ENCODE data around the gene FMN1.

DNA sequence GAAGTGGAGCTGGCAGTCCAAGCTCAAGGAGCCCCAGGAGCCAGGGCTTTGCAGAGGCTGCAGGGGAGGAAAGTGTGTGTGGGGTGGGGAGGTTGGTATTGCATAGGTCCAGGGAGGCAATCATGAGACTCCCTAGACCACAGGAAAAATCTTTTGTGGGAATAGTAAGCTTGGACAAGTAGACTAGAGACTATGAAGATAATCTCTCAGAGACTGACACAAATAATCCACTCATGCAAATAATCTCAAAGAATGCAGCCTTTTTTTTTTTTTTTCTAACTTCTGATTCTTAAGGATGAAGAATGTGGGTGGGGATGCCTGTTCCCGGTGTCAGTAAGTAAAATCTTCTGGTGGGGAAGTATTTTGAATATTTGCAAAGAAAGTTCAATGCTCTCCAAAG, 363.0 kb downstream of the FMN1 start:
- TF ChIP-seq, protein P1, sequence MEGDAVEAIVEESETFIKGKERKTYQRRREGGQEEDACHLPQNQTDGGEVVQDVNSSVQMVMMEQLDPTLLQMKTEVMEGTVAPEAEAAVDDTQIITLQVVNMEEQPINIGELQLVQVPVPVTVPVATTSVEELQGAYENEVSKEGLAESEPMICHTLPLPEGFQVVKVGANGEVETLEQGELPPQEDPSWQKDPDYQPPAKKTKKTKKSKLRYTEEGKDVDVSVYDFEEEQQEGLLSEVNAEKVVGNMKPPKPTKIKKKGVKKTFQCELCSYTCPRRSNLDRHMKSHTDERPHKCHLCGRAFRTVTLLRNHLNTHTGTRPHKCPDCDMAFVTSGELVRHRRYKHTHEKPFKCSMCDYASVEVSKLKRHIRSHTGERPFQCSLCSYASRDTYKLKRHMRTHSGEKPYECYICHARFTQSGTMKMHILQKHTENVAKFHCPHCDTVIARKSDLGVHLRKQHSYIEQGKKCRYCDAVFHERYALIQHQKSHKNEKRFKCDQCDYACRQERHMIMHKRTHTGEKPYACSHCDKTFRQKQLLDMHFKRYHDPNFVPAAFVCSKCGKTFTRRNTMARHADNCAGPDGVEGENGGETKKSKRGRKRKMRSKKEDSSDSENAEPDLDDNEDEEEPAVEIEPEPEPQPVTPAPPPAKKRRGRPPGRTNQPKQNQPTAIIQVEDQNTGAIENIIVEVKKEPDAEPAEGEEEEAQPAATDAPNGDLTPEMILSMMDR (IDR thresholded peaks at IDR 0.05; ENCODE audit: low read depth, low read length, poor library complexity, severe bottlenecking): no peak
- TF ChIP-seq EZH2phosphoT487 (IDR thresholded peaks at IDR 0.05; ENCODE audit: borderline replicate concordance, low read length): no peak

Measured in DOHH2 (cell line).